GM19023 (cell line): ENCODE data around the gene PIP5K1B.

Experiments used
- ATAC-seq: cut with Tn5 transposase; IDR thresholded peaks from one replicate; pipeline ENCODE4 v1.9.1; 2021; ENCODE audit warnings: mild to moderate bottlenecking, moderate library complexity; ENCODE audit not compliant: unreplicated experiment

The PIP5K1B gene

DNA sequence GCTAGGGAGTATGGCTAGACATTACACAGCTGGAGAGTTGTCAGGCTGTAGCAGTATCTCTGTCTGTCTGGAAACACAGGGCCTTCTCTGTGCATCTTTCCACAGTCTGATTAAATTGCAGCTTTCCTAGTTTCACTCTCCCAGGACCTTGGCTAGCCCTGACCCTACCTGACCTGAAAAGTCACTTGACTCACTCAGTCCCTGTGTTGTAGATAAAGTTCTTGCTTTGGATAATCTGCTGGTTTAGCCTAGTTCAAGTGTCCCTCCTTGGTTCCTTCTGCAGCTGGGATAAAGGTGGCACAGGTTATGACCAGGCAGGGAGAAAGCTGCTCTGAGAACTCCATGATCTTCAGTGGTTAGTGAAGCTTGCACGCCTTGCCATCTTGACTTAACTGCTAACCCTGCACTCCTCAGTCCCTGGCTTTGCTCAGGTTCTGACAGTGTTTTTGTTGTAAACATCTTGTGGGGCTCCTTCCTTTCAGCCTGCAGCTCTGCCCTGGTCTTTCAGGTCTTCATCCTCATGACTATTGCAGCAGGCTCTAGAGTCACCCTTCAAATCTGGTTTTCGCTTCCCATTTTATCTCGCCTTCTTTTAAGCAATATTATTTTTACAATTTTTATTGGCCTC, 101.0 kb downstream of the PIP5K1B start:
- ATAC-seq: no peak

DNA sequence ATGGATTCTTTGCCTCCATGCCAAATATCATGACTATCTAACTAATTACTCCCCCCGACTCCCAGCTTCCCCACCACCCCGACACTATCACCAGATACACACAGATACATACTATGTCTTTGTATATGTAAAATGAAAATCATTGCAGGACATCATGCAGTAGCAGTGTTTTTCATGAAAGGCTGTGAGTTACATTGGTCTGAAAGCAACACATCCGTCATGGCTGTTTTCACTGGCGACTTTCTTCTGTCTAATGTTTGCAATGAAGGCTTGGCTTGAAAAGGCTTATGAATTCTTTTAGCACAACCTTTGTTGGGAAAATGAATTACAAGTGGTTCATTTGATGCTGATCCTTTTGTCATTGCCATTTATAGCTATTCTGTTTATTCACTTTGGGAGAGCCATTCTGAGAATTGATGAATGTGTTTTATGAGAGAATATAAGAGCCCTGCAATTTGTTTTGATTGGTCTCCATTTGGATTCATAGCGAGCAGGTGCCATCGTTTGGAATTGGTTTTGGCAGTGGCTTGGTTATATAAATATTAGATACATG, 103.4 kb downstream of the PIP5K1B start:
- no peak for ATAC-seq

DNA sequence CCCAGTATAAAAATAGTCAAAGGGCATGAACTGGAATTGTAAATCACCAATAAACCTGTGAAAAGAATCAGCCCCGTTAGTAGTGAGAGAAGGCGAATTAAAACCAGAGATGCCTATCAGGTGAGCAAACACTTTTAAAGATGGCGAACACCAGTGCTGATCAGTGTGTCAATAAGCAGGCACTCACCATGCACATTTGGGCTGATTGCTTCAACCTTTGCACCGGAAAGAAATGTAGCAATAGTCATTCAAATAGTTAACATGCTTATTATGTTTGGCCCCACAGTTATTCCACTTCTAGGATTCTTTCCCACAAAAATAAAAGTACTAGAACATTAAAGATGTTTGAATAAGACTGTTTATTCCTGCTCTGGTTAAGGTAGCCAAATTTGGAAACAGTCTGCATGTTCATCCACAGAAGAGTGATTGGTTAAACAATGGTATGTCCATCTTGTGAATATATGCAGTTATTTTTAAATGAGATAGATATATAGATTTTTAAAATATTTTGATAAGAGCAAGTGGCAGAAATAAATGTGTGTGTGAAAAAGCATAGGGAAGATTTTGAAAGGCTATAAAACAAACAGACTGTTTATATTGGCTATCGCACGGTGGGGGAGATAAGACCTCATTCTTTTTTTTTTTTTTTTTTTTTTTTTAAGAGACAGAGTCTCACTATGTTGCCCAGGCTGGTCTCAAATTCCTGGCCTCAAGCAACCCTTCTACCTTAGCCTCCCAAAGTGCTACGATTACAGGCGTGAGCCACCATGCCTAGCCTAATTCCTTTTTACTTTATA, 112.2 kb downstream of the PIP5K1B start:
- no peak for ATAC-seq

DNA sequence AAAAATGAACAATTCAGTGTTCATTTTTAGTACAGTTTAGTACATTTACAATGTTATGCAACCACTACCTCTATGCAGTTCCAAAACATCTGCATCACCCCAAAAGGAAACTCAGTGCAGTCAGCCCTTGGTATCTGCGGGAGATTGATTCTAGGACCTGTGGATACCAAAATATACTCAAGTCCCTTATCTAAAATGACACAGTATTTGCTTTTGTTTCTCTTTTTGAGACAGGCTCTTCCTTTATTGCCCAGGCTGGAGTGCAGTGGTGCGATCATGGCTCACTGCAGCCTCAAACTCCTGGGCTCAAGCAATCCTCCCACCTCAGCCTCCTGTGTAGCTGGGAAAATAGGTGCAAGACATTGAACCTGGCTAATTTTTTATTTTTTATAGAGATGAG, 114.0 kb downstream of the PIP5K1B start:
- no peak for ATAC-seq

DNA sequence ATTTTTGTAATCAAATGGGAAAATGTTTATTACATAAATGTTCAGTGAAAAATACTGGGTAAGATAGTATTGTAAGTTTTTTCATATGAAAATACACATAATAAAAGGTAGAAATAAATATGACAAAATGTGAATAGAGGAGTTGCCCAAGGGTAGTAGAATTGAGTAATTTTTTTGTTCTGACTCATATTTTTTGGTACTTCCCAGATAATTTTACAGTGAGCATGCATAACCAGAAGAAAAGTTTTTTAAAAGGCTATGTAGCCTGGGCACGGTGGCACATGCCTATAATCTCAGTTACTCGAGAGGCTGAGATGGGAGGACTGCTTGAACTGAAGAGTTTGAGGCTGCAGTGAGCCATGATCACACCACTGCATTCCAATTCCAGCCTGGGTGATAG, 116.9 kb downstream of the PIP5K1B start:
- ATAC-seq: no peak

DNA sequence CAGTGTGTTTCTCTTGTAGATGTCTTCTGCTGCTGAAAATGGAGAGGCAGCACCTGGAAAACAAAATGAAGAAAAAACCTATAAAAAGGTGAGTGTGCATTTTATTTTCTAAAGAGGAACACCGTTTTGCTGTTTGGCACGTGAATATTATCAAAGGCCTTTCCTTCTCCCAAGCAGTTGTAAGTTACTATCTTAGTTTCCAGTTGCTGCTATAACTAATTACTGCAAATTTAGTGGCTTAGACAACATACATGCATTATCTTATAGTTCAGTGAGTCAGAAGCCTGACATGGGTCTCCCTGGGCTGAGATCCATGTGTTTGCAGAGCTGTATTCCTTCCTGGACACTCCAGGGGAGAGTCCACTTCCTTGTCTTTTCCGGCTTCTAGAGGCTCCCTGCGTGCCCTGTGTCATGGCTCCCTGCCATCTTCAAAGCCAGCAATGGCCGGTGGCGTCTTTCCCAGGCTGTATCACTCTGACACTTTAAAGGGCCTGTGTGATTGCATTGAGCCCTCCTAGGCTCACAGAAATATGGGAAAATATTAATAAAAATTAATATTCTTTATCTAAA, 117.6 kb downstream of the PIP5K1B start:
- no peak for ATAC-seq

DNA sequence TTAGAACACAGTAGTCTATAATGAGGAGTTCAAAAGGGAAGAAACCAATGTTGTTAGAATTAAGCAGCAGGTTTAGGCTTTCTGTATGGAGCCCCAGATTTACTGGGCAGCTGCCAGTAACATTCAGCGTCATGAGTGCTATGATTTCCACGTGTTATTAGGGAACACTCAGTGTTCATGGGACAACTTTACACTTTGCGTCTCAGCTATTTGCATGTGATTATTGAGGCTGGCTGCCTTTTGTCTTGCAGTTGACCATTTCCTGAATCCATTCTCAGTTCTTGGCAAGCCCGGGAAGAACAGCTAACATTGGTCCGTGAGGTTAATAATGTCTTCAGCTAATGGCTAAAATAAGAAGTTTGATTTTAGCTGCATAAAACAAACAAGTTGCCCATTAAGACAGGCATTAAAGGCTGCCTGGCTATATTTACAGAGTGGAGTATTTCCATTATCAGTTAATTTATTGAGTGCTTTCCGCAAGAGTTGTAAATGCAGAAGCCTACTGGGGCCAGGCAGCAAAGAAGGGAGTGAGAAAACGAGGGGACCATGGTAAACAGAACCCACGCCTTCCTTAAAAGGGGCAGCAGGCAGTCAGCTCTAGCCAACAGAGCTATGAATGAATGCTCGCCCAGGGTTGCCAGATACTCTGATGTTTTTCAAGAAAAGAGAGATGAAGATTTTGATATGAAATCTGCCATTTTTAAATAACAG, 120.9 kb downstream of the PIP5K1B start:
- ATAC-seq: no peak

DNA sequence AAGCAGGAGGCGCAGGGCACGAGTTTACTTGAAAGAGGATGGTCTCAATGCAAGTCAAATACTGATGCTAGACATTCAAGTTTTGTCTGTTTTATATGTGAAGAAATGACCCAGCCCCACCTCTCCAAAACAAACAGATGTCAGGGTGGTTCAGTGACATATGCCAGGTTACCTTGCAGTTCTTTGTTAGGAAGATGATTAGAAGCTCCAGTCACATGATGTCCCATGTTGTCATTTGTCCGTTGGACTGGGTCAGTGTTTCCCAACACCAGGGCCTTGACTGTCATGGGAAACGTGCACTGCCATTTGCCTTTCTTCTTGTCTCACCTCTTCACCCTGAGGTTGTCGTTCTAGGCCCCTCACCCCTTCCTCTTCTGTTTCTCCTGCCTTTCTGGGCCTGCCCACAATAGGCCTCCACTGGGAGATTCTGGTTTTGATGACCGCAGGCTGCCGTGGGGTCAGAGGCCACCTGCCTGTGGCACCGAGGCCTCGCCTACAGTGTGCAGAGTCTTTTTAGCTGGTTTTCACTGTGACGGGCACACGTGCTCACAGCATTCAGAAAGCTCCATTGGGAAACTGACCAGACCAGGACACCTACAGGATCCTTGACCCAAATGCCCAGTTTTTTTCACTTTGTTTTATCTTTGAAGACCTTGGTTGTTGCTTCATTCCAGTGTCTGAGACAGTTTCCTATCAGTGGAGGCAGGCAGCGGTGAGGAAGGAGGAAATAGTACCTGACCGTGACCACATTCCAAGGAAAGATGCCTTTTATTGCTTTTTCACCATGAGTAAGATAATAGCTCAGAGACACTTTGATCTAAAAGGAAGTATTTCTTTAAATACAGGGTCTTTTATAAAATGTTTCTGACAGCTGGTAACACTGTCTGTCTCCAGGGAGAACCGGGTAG, 123.1 kb downstream of the PIP5K1B start:
- ATAC-seq: no peak

DNA sequence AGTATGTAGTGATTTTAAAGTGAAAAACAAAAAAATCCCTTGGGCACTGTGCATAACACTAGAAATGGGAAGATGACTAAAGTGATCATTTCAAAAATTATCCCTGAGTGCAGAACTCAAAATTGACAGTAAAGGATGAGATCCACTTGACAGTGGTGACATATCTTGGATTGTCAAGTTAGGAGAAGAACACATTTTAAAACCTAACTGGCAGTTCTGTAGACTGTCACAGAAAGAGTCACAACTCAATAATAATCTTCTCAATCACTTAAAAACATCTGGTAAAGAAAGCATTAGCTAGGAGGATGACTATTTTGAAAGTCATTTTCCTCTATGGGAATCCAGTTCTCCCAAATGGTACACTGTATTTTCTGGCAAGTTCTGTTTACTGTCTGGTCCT, 127.1 kb downstream of the PIP5K1B start:
- no peak for ATAC-seq

DNA sequence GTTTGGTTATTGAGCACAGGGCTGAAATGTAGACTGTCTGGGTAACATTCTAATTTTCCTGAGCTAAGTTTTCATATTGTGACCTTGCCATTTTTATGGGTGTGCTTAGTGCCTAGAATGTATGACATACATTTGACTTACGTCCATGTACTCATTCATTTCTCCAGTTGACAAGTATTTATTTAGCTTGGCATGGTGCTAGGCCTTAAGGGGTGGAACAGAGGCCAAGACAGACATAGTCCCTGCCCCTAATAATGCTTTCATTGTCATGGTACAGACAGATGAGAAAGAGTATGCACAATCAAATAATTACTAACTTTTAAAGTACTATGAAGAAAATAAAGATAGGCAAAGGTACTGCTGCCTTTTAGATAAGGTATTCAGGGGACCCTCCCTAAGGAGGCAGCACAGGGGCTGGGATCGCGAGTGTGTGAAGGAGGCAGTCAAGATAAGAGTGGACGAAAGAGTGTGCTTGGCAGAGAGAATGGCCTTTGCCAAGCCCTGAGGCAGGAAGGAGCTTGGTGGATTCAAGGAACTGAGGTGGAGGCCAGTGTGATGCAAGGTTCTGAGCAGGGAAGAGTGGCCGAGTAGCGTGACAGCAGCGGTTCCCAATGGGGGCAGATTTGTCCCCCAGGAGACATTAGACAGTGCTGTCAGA, 128.0 kb downstream of the PIP5K1B start:
- ATAC-seq: no peak

DNA sequence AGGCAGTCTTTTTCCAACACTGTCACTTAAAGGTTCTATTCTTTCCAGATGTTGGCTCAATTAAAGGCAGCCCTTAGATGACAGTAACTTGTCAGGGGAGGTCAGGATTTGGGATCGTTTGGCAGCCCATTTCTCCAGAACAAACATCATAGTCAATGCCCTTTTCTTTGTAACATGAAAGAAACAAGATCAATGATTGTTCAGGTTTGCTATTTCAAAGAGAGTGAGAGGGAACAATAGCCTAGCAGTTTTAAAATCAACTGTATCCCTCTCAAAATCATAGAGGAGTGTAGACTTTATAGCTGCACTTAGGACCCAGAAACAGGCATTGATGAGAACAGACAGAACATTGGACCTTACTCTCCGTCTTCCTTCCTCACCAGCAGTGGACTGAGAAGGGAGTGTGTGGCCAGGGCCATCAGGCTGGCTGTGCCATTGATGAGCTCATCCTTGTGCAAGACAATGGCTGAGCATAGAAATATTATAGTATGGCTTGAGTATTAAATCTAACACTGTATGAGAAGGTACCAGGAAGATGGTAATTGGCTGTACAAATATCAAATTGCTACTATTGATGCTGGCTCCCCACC, 130.0 kb downstream of the PIP5K1B start:
- ATAC-seq: no peak

DNA sequence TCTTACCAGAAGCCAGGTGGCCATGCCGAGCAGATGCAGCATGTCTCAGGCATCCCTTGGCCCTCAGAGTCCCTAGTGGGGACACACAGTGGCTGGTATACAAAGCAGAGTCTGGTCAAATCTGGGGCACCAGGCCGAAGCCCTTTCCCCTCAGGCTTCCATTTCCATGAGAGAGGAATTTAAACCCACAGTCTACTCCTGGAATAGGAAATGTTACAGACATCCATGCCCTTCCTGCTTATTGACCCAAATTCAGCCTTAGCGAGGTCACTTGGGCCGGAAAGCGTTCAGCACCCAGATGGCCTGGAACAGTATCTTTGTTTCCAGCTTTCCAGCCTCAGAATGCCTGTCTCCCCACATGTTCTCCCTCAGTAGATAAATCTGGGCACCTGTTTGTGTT, 131.7 kb downstream of the PIP5K1B start:
- no peak for ATAC-seq

DNA sequence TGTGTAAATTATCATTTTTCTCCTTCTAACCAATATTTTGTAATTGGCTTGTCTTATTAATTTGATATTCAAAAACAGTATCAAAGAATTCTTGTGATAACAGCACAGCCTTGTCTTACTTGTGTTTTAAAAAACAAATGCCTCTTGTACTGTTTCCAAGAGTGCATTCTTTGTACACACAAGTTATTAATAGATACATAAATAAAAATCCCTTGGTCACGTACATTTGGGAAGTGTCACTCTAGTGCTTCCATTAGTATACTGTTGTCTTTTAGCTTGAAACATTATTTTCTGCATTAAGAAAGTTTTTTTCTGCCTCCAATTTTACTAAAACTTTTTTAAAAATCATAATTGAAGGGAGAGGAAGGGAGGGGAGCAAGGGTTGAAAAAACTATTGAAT, 133.2 kb downstream of the PIP5K1B start:
- ATAC-seq: no peak

DNA sequence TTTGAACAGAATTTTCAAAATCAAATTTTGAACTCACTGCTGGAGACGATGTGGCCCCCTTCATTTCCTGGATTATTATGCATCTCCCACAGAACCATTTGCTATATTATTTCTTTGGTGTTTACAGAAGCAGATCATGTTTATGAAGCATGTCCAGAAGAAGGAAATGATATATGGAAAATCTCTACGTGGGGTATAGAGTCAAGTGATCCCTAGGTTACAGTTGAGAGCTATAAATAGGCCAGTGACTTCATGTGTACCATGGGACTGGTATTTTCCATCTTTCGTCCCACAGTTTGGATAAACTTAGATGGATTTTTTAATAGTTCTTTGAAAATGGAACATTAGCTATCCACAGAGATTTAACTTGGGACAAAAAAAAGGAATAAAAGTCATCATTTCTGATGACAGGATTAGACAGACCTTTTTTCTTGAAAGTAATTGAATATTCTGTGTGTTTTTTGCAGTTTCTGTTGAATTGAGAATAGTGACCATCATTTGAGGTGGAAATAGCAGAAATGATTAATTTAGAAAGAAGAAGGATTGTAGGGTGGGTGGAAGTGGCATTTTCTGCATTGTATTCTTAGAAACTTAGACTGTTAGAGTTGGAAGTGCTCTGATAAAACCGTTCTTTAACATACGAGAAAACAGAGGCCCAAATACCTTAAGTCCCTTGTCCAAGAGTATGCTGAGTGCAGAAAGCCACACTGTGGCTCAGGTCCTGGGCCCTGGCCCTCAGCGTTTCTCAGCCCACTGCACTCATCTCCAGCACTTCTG, 136.4 kb downstream of the PIP5K1B start:
- ATAC-seq: no peak

DNA sequence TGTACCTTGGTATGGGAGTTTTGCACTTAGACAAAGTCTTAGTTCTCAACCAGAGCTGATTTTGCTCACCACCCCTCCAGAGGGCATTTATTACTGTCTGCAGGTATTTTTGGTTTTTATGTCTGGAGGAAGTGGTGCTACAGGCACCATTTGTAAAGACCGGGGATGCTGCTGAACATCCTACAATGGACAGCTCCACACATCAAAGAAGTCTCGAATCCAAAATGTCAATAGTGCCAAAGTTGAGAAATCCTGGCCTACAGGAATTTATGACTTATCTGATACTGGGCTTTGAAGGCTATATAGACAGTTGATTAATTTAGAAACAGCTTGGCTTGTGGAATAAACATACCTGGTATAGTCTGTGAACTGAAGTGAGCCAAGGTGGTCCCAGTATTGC, 137.5 kb downstream of the PIP5K1B start:
- no peak for ATAC-seq

DNA sequence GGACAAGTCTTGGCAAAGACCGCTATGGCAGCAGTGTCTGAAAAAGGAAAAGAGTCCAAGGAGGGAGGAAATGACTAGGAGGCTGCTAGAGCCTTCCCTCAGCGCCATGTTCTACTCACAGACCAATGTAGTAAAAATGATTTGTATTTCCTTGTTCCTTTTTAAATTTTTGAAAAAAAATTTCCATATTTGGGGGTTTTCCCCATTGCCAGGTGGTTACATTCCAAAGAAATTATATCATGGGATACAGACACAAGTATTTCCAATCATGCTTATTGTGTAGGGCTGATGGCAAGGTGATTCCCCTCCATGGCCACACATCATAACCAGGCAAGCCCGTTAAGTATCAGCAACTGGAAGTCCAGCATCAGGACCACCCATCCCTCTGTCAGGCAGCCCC, 138.2 kb downstream of the PIP5K1B start:
- ATAC-seq: no peak

DNA sequence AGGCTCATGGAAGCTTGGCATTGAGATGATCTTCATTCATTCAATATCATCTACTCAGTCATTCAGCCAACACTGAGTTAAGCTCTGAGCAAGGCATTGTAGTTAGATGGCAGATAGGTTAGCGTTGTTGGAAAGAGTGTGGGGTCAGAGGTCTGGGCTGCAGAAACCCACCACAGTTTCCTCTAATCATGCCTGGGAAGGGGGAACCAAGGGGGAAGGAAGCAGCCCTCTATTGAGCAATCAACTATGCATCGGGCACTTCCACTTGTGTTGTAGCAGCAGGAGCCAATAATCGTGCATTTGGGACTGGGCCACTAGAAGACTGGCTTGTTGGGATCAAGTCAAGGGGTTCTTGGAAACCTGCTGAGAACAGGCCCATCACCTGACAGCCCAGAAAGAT, 139.1 kb downstream of the PIP5K1B start:
- no peak for ATAC-seq
